Choroid plexus epithelial cell (primary cell): ENCODE results near the gene N4BP2.
A peak's percentile ranks its signal among the peaks of the same experiment; 100 is the strongest.

Experiments used
- DNase-seq: peaks from one replicate; pipeline ENCODE4 v3.0.0-alpha.2; 2010; ENCODE audit warnings: low read depth
- H3K4me3 ChIP-seq: 2 replicates; pipeline ENCODE4 v1.5.1; 2011; ENCODE audit warnings: low read depth, mild to moderate bottlenecking, control low read depth, low read length, moderate library complexity
- TF ChIP-seq, protein P1 (sequence below): conservative IDR thresholded peaks from 2 replicates; pipeline ENCODE4 v1.5.1; 2011; ENCODE audit warnings: low read depth, mild to moderate bottlenecking, control low read depth, inconsistent platforms, low read length, moderate library complexity

The N4BP2 gene

DNA sequence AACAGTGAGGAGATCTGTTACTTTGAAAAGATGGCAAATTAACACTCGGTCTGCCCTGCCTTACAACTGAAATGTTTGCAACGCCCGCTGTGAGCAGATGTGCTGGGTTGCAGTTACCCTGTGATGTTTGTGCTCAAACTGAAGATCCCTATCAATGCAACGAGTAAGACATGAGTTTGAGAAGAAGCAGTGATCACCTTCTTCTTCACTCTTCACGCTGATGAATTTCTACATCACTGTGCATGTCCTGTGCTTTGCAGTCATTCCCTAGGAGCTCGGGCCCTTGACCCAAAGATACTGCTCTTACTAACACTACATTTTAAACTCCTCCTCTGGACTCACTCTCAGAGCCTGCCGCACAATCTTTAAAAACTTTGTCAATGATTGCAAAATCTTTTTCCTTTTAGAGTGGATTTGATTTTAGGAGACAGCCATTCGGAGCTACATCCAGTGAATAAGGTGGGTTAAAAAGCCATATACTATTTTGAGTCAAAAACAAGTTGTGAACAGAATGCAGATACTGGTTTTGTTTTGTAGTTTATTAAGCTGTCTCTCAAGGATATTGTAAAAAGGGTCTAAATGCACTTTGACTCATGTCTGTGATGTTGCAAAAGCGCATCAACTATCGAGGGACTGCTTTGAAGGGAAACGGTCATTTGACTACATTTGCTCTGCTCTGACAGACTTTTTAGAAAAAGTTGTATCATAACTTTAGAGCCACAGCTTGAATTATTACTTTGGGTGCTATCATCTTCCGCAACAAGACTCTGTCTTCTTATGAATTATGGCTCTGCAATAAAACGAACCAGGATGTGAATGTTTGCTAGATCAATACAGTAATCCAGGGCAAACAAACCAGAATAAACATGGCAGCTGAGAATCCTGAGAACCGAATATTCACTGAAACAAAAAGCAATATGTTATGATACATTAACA lies 134.5 kb downstream of the N4BP2 start:
- TF ChIP-seq, protein P1, sequence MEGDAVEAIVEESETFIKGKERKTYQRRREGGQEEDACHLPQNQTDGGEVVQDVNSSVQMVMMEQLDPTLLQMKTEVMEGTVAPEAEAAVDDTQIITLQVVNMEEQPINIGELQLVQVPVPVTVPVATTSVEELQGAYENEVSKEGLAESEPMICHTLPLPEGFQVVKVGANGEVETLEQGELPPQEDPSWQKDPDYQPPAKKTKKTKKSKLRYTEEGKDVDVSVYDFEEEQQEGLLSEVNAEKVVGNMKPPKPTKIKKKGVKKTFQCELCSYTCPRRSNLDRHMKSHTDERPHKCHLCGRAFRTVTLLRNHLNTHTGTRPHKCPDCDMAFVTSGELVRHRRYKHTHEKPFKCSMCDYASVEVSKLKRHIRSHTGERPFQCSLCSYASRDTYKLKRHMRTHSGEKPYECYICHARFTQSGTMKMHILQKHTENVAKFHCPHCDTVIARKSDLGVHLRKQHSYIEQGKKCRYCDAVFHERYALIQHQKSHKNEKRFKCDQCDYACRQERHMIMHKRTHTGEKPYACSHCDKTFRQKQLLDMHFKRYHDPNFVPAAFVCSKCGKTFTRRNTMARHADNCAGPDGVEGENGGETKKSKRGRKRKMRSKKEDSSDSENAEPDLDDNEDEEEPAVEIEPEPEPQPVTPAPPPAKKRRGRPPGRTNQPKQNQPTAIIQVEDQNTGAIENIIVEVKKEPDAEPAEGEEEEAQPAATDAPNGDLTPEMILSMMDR: no peak
- DNase-seq: no peak
- no peak overlapping the region for H3K4me3 ChIP-seq

DNA sequence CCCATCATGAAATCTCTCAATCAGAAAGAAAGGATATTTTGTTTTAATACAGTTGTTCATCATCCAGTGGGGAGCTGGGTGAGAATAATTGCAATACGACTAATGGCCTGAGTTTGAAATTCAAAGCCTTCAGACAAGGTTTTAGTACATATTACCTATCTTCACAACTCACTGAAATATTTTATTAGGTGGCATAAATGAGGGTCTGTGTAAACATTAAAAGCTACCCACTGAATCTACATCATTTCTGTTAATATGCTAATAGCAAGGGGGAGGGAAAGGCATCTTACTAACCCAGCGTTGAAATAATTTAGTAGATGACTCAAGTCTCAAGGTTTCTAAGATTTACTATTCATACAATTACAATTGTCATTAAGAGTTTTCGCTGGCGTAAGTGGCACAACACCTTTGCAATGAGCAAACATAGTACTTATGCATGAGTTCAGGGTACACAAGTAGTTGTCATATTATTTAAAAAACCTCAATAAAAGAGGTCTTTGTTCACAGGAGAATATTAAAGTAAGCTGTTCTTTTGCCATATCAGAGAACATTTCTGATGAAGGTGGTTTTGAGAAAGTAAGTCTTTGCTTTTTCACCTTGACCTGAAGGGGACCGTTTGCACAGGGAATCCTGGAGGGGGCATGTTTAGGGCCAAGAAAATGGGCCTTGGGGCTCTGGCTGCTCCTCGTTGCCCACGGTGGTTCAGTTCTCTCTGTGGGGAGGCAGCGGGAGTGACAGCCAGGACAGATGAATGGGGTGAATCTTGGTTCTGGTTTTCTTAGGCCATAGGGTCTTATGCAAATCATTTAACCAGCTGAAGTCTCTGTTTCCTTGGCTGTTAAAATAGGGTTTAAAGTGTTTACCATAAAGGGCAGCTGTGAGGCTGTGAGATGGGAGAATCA lies 135.7 kb downstream of the N4BP2 start:
- no peak for DNase-seq
- H3K4me3 ChIP-seq: no peak overlapping the region
- TF ChIP-seq, protein P1: no peak

DNA sequence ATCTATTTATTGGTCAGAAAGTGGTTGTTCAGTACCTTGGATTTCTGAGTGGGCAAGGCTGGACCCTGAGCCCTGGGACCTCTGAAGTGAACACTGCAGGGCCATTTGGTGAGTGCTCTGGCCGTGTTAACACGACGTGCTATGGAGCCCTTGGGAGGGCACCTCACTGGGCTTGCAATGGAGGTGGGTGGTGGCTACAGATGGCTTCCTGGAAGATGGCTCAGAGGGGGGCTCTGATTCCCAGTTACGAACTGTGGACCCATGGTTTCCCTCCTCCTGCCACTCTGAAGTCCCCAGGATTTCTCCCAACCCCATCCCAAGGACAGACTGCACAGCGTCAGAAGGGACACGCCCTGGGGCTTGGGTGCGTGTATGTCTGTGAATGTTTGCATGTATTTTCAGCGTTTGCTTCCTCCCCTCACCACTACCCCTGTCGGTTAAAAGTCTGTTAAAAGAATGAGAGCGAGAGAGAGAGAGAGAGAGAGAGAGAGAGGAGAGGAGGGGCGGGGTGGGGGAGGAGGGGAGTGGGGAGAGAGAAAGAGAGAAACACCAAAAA lies 136.4 kb downstream of the N4BP2 start:
- TF ChIP-seq, protein P1: no peak
- DNase-seq: no peak
- no peak overlapping the region for H3K4me3 ChIP-seq

DNA sequence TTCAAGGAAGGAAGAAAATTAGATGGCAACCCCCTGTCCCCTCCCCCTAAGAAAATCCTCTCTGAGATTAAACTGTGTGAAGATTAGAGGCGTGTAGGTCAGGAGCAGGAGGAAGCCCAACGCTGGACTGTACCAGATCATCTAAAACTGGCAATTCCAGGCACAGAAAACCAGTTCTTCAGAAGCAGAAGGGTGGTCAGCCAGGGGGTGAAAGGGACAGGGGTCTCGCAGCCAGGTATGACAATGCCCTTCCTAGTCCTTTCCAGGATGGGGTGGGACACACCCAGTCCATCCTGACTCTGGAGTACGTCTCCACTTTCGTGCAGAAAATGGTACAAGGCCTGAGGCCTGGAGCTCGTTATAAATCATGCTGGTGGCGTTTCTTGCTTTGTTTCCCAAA lies 136.9 kb downstream of the N4BP2 start:
- DNase-seq: no peak
- TF ChIP-seq, protein P1: no peak
- no peak overlapping the region for H3K4me3 ChIP-seq

DNA sequence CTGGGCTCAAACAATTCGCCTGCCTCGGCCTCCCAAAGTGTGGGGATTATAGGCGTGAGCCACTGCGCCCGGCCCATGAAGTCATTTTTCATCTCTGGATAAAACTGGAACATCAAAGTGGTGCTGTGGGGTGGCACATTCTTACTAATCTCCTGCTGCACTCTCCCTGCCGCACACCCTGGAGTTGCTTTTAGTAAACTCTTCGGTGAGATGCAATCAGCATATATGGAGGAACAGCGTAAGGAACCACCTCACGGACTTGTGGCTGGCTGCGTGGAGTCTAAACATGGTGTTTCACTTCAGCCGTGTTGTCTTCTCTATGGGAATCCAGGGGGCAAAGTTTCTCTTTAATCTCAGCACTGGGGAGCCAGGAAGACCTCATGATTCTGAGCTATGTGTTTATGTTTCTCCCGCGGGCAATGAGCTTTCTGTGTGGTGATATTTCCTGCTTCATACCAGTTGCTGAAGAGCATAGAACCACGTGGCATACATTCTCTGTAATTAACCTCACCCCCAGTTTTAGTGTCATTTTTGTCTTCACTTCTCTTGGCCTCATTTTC lies 138.0 kb downstream of the N4BP2 start:
- TF ChIP-seq, protein P1: no peak
- peak; percentile 88 for DNase-seq
- peak overlapping the region; percentile 25 for H3K4me3 ChIP-seq
